MM.1S (cell line): ENCODE measurements around the gene CCDC171.

ENCODE experiments used
- EZH2 ChIP-seq: fragments of 300-600 bp; sonication (generic); optimal IDR thresholded peaks from 2 replicates; pipeline ENCODE3; 2017; ENCODE audit warnings: low read depth, mild to moderate bottlenecking, antibody characterized with exemption, low read length, mixed read lengths
- TF ChIP-seq, protein P1 (sequence below): fragments of 300-600 bp; sonication (generic); IDR thresholded peaks from 2 replicates; pipeline ENCODE4 v1.5.1; 2016; ENCODE audit warnings: antibody characterized with exemption, low read length, mixed read lengths

DNA sequence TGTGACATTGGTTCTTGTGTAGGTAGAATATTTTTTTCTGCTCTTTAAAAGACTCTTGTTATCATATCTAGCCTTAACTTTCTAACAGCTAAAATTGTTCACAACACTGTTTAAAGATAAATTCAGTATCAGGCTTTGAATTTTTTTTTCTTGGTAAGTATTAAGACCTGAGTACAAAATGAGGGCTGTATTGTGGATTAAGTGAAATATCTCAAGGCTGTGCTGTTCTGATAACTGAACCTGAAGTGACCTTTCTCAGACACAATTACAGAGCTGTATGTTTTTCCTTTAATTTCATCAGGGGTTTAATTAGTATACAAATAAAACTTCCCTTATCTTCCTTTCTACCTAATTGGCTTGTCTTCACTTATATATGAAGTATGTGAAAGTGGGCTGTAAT lies 290.5 kb downstream of the CCDC171 start:
- TF ChIP-seq, protein P1, sequence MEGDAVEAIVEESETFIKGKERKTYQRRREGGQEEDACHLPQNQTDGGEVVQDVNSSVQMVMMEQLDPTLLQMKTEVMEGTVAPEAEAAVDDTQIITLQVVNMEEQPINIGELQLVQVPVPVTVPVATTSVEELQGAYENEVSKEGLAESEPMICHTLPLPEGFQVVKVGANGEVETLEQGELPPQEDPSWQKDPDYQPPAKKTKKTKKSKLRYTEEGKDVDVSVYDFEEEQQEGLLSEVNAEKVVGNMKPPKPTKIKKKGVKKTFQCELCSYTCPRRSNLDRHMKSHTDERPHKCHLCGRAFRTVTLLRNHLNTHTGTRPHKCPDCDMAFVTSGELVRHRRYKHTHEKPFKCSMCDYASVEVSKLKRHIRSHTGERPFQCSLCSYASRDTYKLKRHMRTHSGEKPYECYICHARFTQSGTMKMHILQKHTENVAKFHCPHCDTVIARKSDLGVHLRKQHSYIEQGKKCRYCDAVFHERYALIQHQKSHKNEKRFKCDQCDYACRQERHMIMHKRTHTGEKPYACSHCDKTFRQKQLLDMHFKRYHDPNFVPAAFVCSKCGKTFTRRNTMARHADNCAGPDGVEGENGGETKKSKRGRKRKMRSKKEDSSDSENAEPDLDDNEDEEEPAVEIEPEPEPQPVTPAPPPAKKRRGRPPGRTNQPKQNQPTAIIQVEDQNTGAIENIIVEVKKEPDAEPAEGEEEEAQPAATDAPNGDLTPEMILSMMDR = no peak
- TF ChIP-seq EZH2 = no peak
